ENCODE data around the gene ARAP1.

Gene ARAP1

GRCh38 chr11:72639502-72640375 is 112.5 kb downstream of the ARAP1 start:
- DNase-seq (ENCODE audit: low read depth in 1 of 2, low spot score in 1 of 2) = no peak
- in situ Hi-C loops (cut with HindIII; ENCODE audit: low pct_unique_long_range_greater_than_20kb, low sequenced_read_pairs) = no loop called here
- TF ChIP-seq JUND (IDR thresholded peaks at IDR 0.05; ENCODE audit: low read depth) = no peak

GRCh38 chr11:72637926-72638325 is 114.3 kb downstream of the ARAP1 start:
- no peak for DNase-seq (ENCODE audit: low read depth in 1 of 2, low spot score in 1 of 2)
- in situ Hi-C loops (cut with HindIII; ENCODE audit: low pct_unique_long_range_greater_than_20kb, low sequenced_read_pairs) = no loop called here
- TF ChIP-seq JUND (IDR thresholded peaks at IDR 0.05; ENCODE audit: low read depth) = no peak

GRCh38 chr11:72637198-72637597 is 115.0 kb downstream of the ARAP1 start:
- in situ Hi-C loops (cut with HindIII; ENCODE audit: low pct_unique_long_range_greater_than_20kb, low sequenced_read_pairs) = no loop called here
- no peak for DNase-seq (ENCODE audit: low read depth in 1 of 2, low spot score in 1 of 2)
- TF ChIP-seq JUND (IDR thresholded peaks at IDR 0.05; ENCODE audit: low read depth) = no peak

GRCh38 chr11:72636376-72636775 is 115.8 kb downstream of the ARAP1 start:
- no peak for DNase-seq (ENCODE audit: low read depth in 1 of 2, low spot score in 1 of 2)
- no peak for TF ChIP-seq JUND (IDR thresholded peaks at IDR 0.05; ENCODE audit: low read depth)
- in situ Hi-C loops (cut with HindIII; ENCODE audit: low pct_unique_long_range_greater_than_20kb, low sequenced_read_pairs) = no loop called here

GRCh38 chr11:72635933-72636332 is 116.3 kb downstream of the ARAP1 start:
- TF ChIP-seq JUND (IDR thresholded peaks at IDR 0.05; ENCODE audit: low read depth) = no peak
- in situ Hi-C loops (cut with HindIII; ENCODE audit: low pct_unique_long_range_greater_than_20kb, low sequenced_read_pairs) = no loop called here
- DNase-seq (ENCODE audit: low read depth in 1 of 2, low spot score in 1 of 2) = no peak

- in situ Hi-C loops (cut with HindIII; ENCODE audit: low pct_unique_long_range_greater_than_20kb, low sequenced_read_pairs) = no loop called here
- no peak for DNase-seq (ENCODE audit: low read depth in 1 of 2, low spot score in 1 of 2)
Observed at GRCh38 chr11:72635309-72635915, 116.8 kb downstream of the ARAP1 start.

More at GRCh38 chr11:72635309-72635915, 116.8 kb downstream of the ARAP1 start:
- TF ChIP-seq JUND (IDR thresholded peaks at IDR 0.05; ENCODE audit: low read depth) = no peak
